ENCODE measurements around the gene GSTA3. TPM values are rescaled to one million over a fixed set of nuclear protein-coding genes. Genes with fewer than 3 reads are reported as not detected.
A peak's percentile ranks its signal among the peaks of the same experiment; 100 is the strongest.

The GSTA3 gene
- total RNA-seq, 1 donor from 2014 or later, result not detected

DNA sequence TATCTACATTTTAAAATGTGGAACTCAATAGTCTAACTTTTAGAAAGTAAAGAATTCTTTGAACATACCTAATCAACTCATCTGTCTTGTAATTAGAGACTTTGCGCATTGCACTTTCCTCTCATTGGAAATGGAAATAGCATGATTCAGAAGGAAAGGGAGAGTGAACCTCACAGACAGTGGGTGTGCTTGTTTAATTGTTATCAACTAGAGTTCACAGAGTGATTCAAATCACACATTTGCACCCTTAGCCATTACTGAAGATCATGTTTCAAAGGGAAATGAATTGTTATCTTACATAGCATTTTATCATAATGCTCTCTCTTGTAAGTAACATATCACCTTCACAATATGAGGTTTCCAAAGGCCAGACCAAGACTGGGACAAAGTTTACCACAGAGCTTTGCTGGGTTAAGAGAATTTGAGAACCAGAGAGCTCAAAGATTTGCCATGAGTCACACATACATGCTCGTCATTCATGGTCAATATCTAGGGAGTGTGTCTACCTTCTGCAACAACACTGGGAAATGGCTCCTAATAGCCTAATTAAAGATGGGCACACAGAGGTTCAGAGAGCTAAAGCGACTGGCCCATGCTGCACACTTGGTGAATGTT lies 21.5 kb downstream of the GSTA3 start:
- H3K27ac Mint-ChIP-seq (ENCODE audit: unreplicated experiment), result no peak overlapping the region

DNA sequence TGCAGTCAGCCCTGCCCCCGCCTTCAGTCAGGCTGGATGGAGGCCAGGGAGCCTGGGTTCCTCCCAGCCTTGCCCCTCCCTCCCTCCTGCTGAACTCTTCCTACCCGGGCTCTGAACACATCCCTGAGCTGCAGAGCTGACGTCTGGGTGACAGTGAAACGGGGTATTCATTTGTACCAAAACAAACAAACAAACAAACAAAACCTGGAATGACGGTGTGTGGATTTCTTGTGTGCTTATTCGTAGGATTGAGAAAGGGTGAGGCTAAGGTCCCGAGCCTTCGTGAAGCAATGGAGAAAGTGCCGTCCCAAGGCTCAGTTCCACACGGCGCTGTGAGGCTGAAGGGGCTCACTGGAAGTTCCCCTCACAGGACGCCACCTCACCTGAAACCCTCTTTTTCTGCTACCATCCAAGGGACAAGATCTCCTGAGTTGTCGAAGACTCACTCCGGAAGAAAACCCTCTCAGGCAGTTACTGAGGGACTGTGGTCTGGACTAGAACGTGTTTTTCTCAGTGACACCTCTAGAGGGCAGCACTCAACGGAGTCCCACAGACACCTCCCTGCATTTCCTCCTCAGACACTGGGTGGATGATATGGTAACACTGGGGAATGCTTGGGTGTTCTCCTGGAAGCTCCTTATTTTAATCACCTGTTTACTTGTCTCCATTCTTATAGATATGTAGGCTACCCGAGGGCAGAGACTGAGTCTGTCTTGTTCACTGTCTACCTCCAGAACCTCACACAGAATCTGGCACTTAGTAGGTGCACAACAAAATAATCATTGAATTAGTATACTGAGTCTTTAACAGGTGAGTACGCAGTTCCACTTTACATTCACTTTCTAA lies 27.3 kb downstream of the GSTA3 start:
- no peaks in the 10 kb centered on the region for H3K36me3 Mint-ChIP-seq (ENCODE audit: low read depth)
- peaks cover 8% of the 10 kb centered on the region for H3K4me1 Mint-ChIP-seq
- TF ChIP-seq, protein P1, sequence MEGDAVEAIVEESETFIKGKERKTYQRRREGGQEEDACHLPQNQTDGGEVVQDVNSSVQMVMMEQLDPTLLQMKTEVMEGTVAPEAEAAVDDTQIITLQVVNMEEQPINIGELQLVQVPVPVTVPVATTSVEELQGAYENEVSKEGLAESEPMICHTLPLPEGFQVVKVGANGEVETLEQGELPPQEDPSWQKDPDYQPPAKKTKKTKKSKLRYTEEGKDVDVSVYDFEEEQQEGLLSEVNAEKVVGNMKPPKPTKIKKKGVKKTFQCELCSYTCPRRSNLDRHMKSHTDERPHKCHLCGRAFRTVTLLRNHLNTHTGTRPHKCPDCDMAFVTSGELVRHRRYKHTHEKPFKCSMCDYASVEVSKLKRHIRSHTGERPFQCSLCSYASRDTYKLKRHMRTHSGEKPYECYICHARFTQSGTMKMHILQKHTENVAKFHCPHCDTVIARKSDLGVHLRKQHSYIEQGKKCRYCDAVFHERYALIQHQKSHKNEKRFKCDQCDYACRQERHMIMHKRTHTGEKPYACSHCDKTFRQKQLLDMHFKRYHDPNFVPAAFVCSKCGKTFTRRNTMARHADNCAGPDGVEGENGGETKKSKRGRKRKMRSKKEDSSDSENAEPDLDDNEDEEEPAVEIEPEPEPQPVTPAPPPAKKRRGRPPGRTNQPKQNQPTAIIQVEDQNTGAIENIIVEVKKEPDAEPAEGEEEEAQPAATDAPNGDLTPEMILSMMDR (conservative IDR thresholded peaks at IDR 0.05), result peak; percentile 88
- peak overlapping the region; percentile 89 for H3K4me3 Mint-ChIP-seq
- peak overlapping the region; percentile 72 for H3K27ac Mint-ChIP-seq (ENCODE audit: unreplicated experiment)
- H3K27me3 Mint-ChIP-seq (ENCODE audit: low read depth), result peaks cover 3% of the 10 kb centered on the region
- no peaks in the 10 kb centered on the region for H3K9me3 Mint-ChIP-seq
- DNase-seq (ENCODE audit: low read depth, low spot score), result peak; percentile 61

More for the DNA sequence above, 21.5 kb downstream of the GSTA3 start:
- no peaks in the 10 kb centered on the region for H3K36me3 Mint-ChIP-seq (ENCODE audit: low read depth)
- no peaks in the 10 kb centered on the region for H3K27me3 Mint-ChIP-seq (ENCODE audit: low read depth)
- no peaks in the 10 kb centered on the region for H3K4me1 Mint-ChIP-seq
- TF ChIP-seq, protein P1 (conservative IDR thresholded peaks at IDR 0.05), result no peak
- no peak overlapping the region for H3K4me3 Mint-ChIP-seq
- no peaks in the 10 kb centered on the region for H3K9me3 Mint-ChIP-seq
- DNase-seq (ENCODE audit: low read depth, low spot score), result no peak

DNA sequence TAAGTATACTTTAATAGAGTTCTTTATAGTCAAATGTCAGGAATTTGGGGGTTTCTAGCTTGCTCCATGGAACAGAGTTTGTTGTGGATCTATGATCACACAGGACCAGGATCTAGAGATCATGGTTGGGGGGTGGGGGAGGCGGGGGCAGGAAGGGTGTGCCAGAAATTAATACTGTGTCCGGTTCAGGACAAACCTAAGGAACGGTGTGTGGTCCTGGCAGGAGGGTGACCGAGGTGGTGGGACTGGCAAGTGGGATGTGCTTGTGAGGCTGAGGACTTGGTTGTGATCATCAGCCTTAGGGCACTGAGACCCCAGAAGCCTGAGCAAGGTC lies 27.9 kb downstream of the GSTA3 start:
- Mint-ChIP-seq H3K4me3 (peak overlapping the region; percentile 89), H3K9me3 (no peaks in the 10 kb centered on the region), H3K4me1 (peaks cover 8% of the 10 kb centered on the region), H3K27me3 (ENCODE audit: low read depth) (peaks cover 3% of the 10 kb centered on the region), H3K36me3 (ENCODE audit: low read depth) (no peaks in the 10 kb centered on the region), H3K27ac (ENCODE audit: unreplicated experiment) (no peak overlapping the region)
- TF ChIP-seq, protein P1 (conservative IDR thresholded peaks at IDR 0.05), result no peak
- DNase-seq (ENCODE audit: low read depth, low spot score), result no peak

DNA sequence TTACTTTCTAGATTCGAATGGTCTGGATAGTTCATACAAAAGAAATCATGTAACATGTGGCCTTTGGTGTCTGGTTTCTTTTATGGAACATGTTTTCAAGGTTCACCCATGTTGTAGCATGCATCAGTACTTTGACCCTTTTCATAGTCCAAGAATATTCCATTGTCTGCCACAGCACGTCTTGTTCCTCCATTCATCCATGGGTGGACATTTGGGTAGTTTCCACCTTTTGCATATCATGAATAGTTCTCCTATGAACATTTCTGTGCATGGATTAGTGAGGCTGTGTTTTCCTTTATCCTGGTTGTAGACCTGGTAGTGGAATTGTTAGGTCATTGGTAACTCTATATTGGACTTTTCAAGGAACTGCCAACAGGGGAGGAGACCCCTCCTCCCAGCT lies 31.7 kb downstream of the GSTA3 start:
- TF ChIP-seq, protein P1 (conservative IDR thresholded peaks at IDR 0.05), result no peak
- DNase-seq (ENCODE audit: low read depth, low spot score), result no peak
- Mint-ChIP-seq H3K4me3 (no peak overlapping the region), H3K36me3 (ENCODE audit: low read depth) (no peaks in the 10 kb centered on the region), H3K9me3 (no peaks in the 10 kb centered on the region), H3K27ac (ENCODE audit: unreplicated experiment) (no peak overlapping the region), H3K4me1 (peaks cover 8% of the 10 kb centered on the region), H3K27me3 (ENCODE audit: low read depth) (peaks cover 8% of the 10 kb centered on the region)

DNA sequence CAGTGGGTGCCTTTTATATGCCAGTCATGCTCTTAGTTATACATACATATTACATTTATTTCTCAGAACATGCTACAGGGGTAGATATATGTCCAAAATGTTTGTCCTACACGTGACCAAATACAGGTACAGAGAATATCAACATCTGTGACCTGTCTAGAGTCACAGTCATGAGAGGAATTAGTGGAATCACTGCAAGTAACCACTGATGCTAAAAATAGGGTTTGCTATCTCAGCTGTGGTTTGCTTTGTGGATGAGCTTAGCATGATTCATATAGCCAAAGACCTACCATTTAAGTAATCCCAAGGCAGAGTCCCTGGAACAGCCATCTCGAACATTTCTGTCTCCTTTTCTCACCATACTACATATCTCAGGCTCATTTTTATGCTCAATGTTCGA lies 32.3 kb downstream of the GSTA3 start:
- Mint-ChIP-seq H3K27ac (ENCODE audit: unreplicated experiment) (no peak overlapping the region), H3K36me3 (ENCODE audit: low read depth) (no peaks in the 10 kb centered on the region), H3K27me3 (ENCODE audit: low read depth) (peaks cover 8% of the 10 kb centered on the region), H3K9me3 (no peaks in the 10 kb centered on the region), H3K4me1 (peaks cover 4% of the 10 kb centered on the region), H3K4me3 (no peak overlapping the region)
- no peak for DNase-seq (ENCODE audit: low read depth, low spot score)
- TF ChIP-seq, protein P1 (conservative IDR thresholded peaks at IDR 0.05), result no peak

Measured in neural crest cell (in vitro differentiated cells).